Loucy (cell line): ENCODE results near the gene RPL13.

ENCODE experiments used
- H2AFZ ChIP-seq: fragments of 200-600 bp; sonication (generic); 2 replicates; pipeline ENCODE4 v1.6.0; 2016; ENCODE audit warnings: antibody characterized with exemption, mild to moderate bottlenecking, low read length, moderate library complexity
- H3F3A ChIP-seq: fragments of 200-600 bp; 2 replicates; pipeline ENCODE4 v1.6.0; 2016; ENCODE audit warnings: antibody characterized with exemption, low read depth, mild to moderate bottlenecking
- H3K27me3 ChIP-seq: fragments of 200-600 bp; sonication (generic); 2 replicates; pipeline ENCODE4 v1.6.1; 2014; ENCODE audit warnings: low read length, mild to moderate bottlenecking; ENCODE audit not compliant: insufficient read depth, poor library complexity, severe bottlenecking
- H3K36me3 ChIP-seq: fragments of 200-600 bp; sonication (generic); 2 replicates; pipeline ENCODE4 v1.6.1; 2016; ENCODE audit warnings: low read length; ENCODE audit not compliant: insufficient read depth
- H3K4me1 ChIP-seq: fragments of 200-600 bp; sonication (generic); 2 replicates; pipeline ENCODE4 v1.5.1; 2014; ENCODE audit warnings: low read length, mild to moderate bottlenecking; ENCODE audit not compliant: insufficient read depth, poor library complexity, severe bottlenecking
- H3K4me2 ChIP-seq: fragments of 200-600 bp; sonication (generic); 2 replicates; pipeline ENCODE4 v1.6.0; 2014; ENCODE audit warnings: antibody characterized with exemption, low read length, low read depth, mild to moderate bottlenecking; ENCODE audit not compliant: poor library complexity, severe bottlenecking
- H3K4me3 ChIP-seq: fragments of 200-600 bp; sonication (generic); 2 replicates; pipeline ENCODE4 v1.5.1; 2014; ENCODE audit warnings: low read length, mild to moderate bottlenecking, mixed read lengths; ENCODE audit not compliant: poor library complexity, severe bottlenecking
- H3K79me2 ChIP-seq: fragments of 200-600 bp; sonication (generic); 2 replicates; pipeline ENCODE4 v1.6.1; 2014; ENCODE audit warnings: low read length; ENCODE audit not compliant: insufficient read depth
- H3K9ac ChIP-seq: fragments of 200-600 bp; sonication (generic); 2 replicates; pipeline ENCODE4 v1.6.0; 2014; ENCODE audit warnings: mild to moderate bottlenecking, low read depth, low read length, moderate library complexity; ENCODE audit not compliant: poor library complexity, severe bottlenecking
- H3K9me2 ChIP-seq: fragments of 200-600 bp; sonication (generic); replicated peaks from 2 replicates; pipeline ENCODE4 v1.6.1; 2016; ENCODE audit warnings: low read depth, low read length, mixed read lengths
- H3K9me3 ChIP-seq: fragments of 200-600 bp; sonication (generic); 2 replicates; pipeline ENCODE4 v1.6.1; 2014; ENCODE audit warnings: mild to moderate bottlenecking, antibody characterized with exemption, low read length, low read depth; ENCODE audit not compliant: insufficient read depth
- H4K20me1 ChIP-seq: fragments of 200-600 bp; sonication (generic); 2 replicates; pipeline ENCODE4 v1.6.0; 2014; ENCODE audit warnings: antibody characterized with exemption, low read length, mild to moderate bottlenecking; ENCODE audit not compliant: insufficient read depth, poor library complexity, severe bottlenecking
- CTCF ChIP-seq: fragments of 200-600 bp; sonication (generic); conservative IDR thresholded peaks from 2 replicates; pipeline ENCODE4 v1.5.1; 2014; ENCODE audit warnings: mild to moderate bottlenecking, antibody characterized with exemption, low read length
- EZH2phosphoT487 ChIP-seq: fragments of 200-600 bp; IDR thresholded peaks from 2 replicates; pipeline ENCODE4 v1.6.1; 2018; ENCODE audit warnings: antibody characterized with exemption, mild to moderate bottlenecking, moderate library complexity, borderline replicate concordance

The RPL13 gene

GRCh38 chr16:89582614-89583196 is 22.2 kb downstream of the RPL13 start:
- no peaks in the 10 kb centered on the region for H3K36me3 ChIP-seq
- H3K4me3 ChIP-seq = no peak overlapping the region
- no peaks in the 10 kb centered on the region for H3K9me3 ChIP-seq
- no peaks in the 10 kb centered on the region for H3F3A ChIP-seq
- H3K79me2 ChIP-seq = no peaks in the 10 kb centered on the region
- H3K4me2 ChIP-seq = no peak overlapping the region
- no peaks in the 10 kb centered on the region for H3K4me1 ChIP-seq
- no peaks in the 10 kb centered on the region for H3K27me3 ChIP-seq
- H3K9me2 ChIP-seq = no peaks in the 10 kb centered on the region
- H2AFZ ChIP-seq = no peak overlapping the region
- no peak for TF ChIP-seq CTCF
- no peak for TF ChIP-seq EZH2phosphoT487
- no peak overlapping the region for H3K9ac ChIP-seq
- H4K20me1 ChIP-seq = no peaks in the 10 kb centered on the region

GRCh38 chr16:89583197-89583894 is 22.9 kb downstream of the RPL13 start:
- Histone ChIP-seq H3K4me1 (no peaks in the 10 kb centered on the region), H3K36me3 (no peaks in the 10 kb centered on the region), H3K79me2 (no peaks in the 10 kb centered on the region), H3K27me3 (no peaks in the 10 kb centered on the region), H3K9me3 (no peaks in the 10 kb centered on the region), H4K20me1 (no peaks in the 10 kb centered on the region), H3K9me2 (no peaks in the 10 kb centered on the region), H3K4me3 (no peak overlapping the region), H3K4me2 (no peak overlapping the region), H3F3A (no peaks in the 10 kb centered on the region), H2AFZ (no peak overlapping the region), H3K9ac (no peak overlapping the region)
- TF ChIP-seq CTCF (no peak), EZH2phosphoT487 (no peak)

GRCh38 chr16:89583895-89584644 is 23.6 kb downstream of the RPL13 start:
- H3F3A ChIP-seq = no peaks in the 10 kb centered on the region
- H4K20me1 ChIP-seq = no peaks in the 10 kb centered on the region
- H3K79me2 ChIP-seq = no peaks in the 10 kb centered on the region
- H3K4me2 ChIP-seq = no peak overlapping the region
- no peak overlapping the region for H3K9ac ChIP-seq
- no peak for TF ChIP-seq CTCF
- TF ChIP-seq EZH2phosphoT487 = no peak
- no peak overlapping the region for H2AFZ ChIP-seq
- H3K36me3 ChIP-seq = no peaks in the 10 kb centered on the region
- no peak overlapping the region for H3K4me3 ChIP-seq
- no peaks in the 10 kb centered on the region for H3K4me1 ChIP-seq
- no peaks in the 10 kb centered on the region for H3K9me3 ChIP-seq
- no peaks in the 10 kb centered on the region for H3K9me2 ChIP-seq
- H3K27me3 ChIP-seq = no peaks in the 10 kb centered on the region
